Measurements from ENCODE around the gene CUX1. TPM values are rescaled to one million over a fixed set of nuclear protein-coding genes. Genes with fewer than 3 reads are reported as not detected.

The CUX1 gene
- total RNA-seq, 1 donor from 2014 or later = 56.5 TPM

DNA sequence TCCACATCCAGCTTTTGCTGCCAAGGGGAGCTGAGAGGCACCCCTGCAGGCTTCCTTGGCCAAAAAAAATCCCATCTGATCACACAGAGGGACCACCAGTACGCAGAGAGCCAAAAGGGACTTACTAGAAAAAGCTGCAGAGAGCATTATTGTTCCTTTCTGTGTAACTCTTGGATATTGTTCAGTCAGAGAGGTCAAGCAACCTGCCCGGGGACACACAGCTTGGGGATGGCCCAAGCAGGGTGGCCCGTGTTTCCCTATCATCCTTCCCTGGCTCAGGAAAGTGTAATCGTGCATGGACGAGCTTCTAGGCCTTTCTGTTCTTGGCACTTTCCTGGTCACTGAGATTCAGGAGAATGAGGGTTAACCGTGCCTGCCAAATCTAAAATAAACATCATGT lies 385.1 kb downstream of the CUX1 start:
- no peak overlapping the region for H3K4me3 Mint-ChIP-seq (ENCODE audit: unreplicated experiment)
- H3K27ac Mint-ChIP-seq (ENCODE audit: unreplicated experiment) = no peak overlapping the region
- TF ChIP-seq, protein P1, sequence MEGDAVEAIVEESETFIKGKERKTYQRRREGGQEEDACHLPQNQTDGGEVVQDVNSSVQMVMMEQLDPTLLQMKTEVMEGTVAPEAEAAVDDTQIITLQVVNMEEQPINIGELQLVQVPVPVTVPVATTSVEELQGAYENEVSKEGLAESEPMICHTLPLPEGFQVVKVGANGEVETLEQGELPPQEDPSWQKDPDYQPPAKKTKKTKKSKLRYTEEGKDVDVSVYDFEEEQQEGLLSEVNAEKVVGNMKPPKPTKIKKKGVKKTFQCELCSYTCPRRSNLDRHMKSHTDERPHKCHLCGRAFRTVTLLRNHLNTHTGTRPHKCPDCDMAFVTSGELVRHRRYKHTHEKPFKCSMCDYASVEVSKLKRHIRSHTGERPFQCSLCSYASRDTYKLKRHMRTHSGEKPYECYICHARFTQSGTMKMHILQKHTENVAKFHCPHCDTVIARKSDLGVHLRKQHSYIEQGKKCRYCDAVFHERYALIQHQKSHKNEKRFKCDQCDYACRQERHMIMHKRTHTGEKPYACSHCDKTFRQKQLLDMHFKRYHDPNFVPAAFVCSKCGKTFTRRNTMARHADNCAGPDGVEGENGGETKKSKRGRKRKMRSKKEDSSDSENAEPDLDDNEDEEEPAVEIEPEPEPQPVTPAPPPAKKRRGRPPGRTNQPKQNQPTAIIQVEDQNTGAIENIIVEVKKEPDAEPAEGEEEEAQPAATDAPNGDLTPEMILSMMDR (IDR thresholded peaks at IDR 0.05; ENCODE audit: partially characterized antibody, unreplicated experiment) = no peak

DNA sequence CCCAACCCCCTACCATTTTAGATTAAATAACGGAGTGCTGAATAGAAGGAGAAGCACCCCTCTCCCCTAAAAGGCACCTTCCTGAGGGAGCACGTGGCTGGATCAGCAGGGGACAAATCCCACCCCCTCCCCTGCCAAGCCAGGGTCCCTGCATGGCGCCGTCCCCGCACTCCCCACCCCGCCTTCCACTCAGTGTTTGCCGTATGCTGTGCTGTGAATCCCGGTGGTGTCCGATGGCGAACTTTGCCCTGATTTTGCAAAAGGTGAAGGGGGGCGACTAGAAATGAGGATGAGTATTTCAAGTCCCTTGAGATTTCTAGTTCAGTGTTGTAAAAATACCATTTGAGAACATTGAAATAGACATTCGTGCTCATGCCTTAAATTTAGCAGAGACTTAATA lies 385.8 kb downstream of the CUX1 start:
- no peaks in the 10 kb centered on the region for H3K27me3 Mint-ChIP-seq (ENCODE audit: unreplicated experiment)
- TF ChIP-seq, protein P1 (IDR thresholded peaks at IDR 0.05; ENCODE audit: partially characterized antibody, unreplicated experiment) = no peak
- peaks cover 7% of the 10 kb centered on the region for H3K4me1 Mint-ChIP-seq (ENCODE audit: low read depth, unreplicated experiment)
- peak overlapping the region; percentile 26 for H3K4me3 Mint-ChIP-seq (ENCODE audit: unreplicated experiment)
- no peaks in the 10 kb centered on the region for H3K36me3 Mint-ChIP-seq (ENCODE audit: unreplicated experiment)
- peaks cover 10% of the 10 kb centered on the region for H3K9me3 Mint-ChIP-seq (ENCODE audit: unreplicated experiment)
- no peak for DNase-seq
- peak overlapping the region; percentile 2 for H3K27ac Mint-ChIP-seq (ENCODE audit: unreplicated experiment)

More for the DNA sequence above, 385.1 kb downstream of the CUX1 start:
- Mint-ChIP-seq H3K36me3 (ENCODE audit: unreplicated experiment) (no peaks in the 10 kb centered on the region), H3K27me3 (ENCODE audit: unreplicated experiment) (no peaks in the 10 kb centered on the region), H3K9me3 (ENCODE audit: unreplicated experiment) (peaks cover 10% of the 10 kb centered on the region), H3K4me1 (ENCODE audit: low read depth, unreplicated experiment) (peaks cover 7% of the 10 kb centered on the region)
- DNase-seq = no peak

DNA sequence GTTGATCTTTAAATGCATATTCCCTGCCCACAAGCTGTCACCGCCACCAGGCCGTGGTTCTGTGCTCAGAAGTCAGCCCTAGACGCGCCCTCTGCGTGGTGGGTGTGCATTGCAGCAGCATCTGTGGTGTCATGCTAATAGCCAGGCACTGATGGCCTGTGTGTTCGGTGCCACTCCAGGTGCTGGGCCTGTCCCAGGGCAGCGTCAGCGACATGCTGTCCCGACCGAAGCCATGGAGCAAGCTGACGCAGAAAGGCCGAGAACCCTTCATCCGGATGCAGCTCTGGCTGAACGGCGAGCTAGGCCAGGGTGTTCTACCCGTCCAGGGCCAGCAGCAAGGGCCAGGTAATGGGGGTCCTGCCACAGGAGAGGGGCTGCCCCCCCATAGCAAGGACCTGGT lies 386.8 kb downstream of the CUX1 start:
- no peak overlapping the region for H3K4me3 Mint-ChIP-seq (ENCODE audit: unreplicated experiment)
- H3K27me3 Mint-ChIP-seq (ENCODE audit: unreplicated experiment) = no peaks in the 10 kb centered on the region
- no peak for DNase-seq
- H3K36me3 Mint-ChIP-seq (ENCODE audit: unreplicated experiment) = no peaks in the 10 kb centered on the region
- peaks cover 6% of the 10 kb centered on the region for H3K4me1 Mint-ChIP-seq (ENCODE audit: low read depth, unreplicated experiment)
- H3K9me3 Mint-ChIP-seq (ENCODE audit: unreplicated experiment) = peaks cover 10% of the 10 kb centered on the region
- TF ChIP-seq, protein P1 (IDR thresholded peaks at IDR 0.05; ENCODE audit: partially characterized antibody, unreplicated experiment) = no peak
- no peak overlapping the region for H3K27ac Mint-ChIP-seq (ENCODE audit: unreplicated experiment)

GRCh38 chr7:102205915-102206314 lies 388.5 kb downstream of the CUX1 start:
- no peak for DNase-seq
- no peak overlapping the region for H3K27ac Mint-ChIP-seq (ENCODE audit: unreplicated experiment)
- H3K4me3 Mint-ChIP-seq (ENCODE audit: unreplicated experiment) = no peak overlapping the region
- peaks cover 6% of the 10 kb centered on the region for H3K4me1 Mint-ChIP-seq (ENCODE audit: low read depth, unreplicated experiment)
- TF ChIP-seq, protein P1 (IDR thresholded peaks at IDR 0.05; ENCODE audit: partially characterized antibody, unreplicated experiment) = no peak
- no peaks in the 10 kb centered on the region for H3K27me3 Mint-ChIP-seq (ENCODE audit: unreplicated experiment)
- peaks cover 2% of the 10 kb centered on the region for H3K9me3 Mint-ChIP-seq (ENCODE audit: unreplicated experiment)
- H3K36me3 Mint-ChIP-seq (ENCODE audit: unreplicated experiment) = no peaks in the 10 kb centered on the region

DNA sequence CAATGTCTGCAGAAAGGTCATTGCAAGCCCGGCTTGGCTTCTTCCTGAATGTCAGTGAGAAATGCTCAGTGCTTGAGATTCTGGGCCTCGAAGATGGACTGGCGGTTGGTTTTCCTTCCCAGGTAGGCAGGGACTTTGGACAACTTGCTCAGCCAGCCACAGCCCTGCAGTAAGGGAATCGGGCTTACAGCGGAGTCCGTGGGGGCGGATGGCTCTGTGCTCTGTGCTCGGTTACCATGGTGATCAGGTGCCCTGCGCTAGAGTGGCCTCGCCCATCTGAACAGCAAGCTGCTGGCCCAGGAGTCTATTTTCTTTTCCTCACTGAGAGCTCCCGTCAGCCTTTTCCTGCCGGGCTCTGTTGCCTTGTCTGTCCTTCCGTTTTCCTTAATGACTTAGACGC lies 391.4 kb downstream of the CUX1 start:
- no peak for DNase-seq
- Mint-ChIP-seq H3K4me1 (ENCODE audit: low read depth, unreplicated experiment) (peaks cover 3% of the 10 kb centered on the region), H3K9me3 (ENCODE audit: unreplicated experiment) (no peaks in the 10 kb centered on the region), H3K27ac (ENCODE audit: unreplicated experiment) (no peak overlapping the region), H3K27me3 (ENCODE audit: unreplicated experiment) (peaks cover 2% of the 10 kb centered on the region), H3K4me3 (ENCODE audit: unreplicated experiment) (no peak overlapping the region), H3K36me3 (ENCODE audit: unreplicated experiment) (no peaks in the 10 kb centered on the region)
- TF ChIP-seq, protein P1 (IDR thresholded peaks at IDR 0.05; ENCODE audit: partially characterized antibody, unreplicated experiment) = no peak
